PC-9 (cell line): Measurements from ENCODE around the gene KIR2DL4. TPM values are rescaled to one million over a fixed set of nuclear protein-coding genes. Genes with fewer than 3 reads are reported as not detected.
"Not testable (repeated sequence)": the region's sequence is repeated elsewhere in the genome, so short reads cannot be mapped to it uniquely, and the experiment has no call there.

Experiments
- BruUV-seq: library from RNA; stranded (reverse); fragments of 400-500 nt; replicated peaks from 2 replicates; lab custom pipeline; 2021; lab: Mats Ljungman, UMichigan
- CTCF ChIA-PET: fragments of 300-600 bp; sonication (Branson Sonifier 250); formaldehyde crosslinking; loops from one replicate; lab custom pipeline; 2022; ENCODE audit warnings: antibody characterized with exemption; lab: Charles Lee
- POLR2A ChIA-PET: fragments of 300-600 bp; sonication (Branson Sonifier 250); formaldehyde crosslinking; loops from one replicate; lab custom pipeline; 2022; ENCODE audit warnings: antibody characterized with exemption; ENCODE audit not compliant: unreplicated experiment; lab: Charles Lee
- DNase-seq, 2 experiments: peaks; one replicate each; pipeline versions ENCODE4 v3.0.0 to v3.0.0-alpha.2; 2015 to 2022; ENCODE audit warnings: mixed read lengths in 1 of 2
- H2AFZ ChIP-seq: fragments of 200-600 bp; sonication (generic); 2 replicates; pipeline ENCODE4 v1.8.1; 2017; ENCODE audit warnings: antibody characterized with exemption
- H3F3A ChIP-seq: fragments of 200-600 bp; sonication (generic); 2 replicates; pipeline ENCODE4 v1.8.1; 2017; ENCODE audit warnings: antibody characterized with exemption, mild to moderate bottlenecking, low read depth; ENCODE audit not compliant: insufficient read depth
- H3K27ac ChIP-seq: fragments of 200-600 bp; sonication (generic); 2 replicates; pipeline ENCODE4 v1.6.1; 2016; ENCODE audit warnings: mixed run types
- H3K27me3 ChIP-seq: fragments of 200-600 bp; sonication (generic); 2 replicates; pipeline ENCODE4 v1.6.1; 2016; ENCODE audit warnings: low read depth, mixed run types; ENCODE audit not compliant: insufficient read depth
- H3K36me3 ChIP-seq: fragments of 200-600 bp; sonication (generic); 2 replicates; pipeline ENCODE4 v1.6.1; 2016; ENCODE audit warnings: low read depth, mixed run types
- H3K4me1 ChIP-seq: fragments of 200-600 bp; sonication (generic); replicated peaks from 2 replicates; pipeline ENCODE4 v1.6.1; 2016; ENCODE audit warnings: mixed run types; ENCODE audit not compliant: insufficient read depth
- H3K4me2 ChIP-seq: fragments of 200-600 bp; sonication (generic); 2 replicates; pipeline ENCODE4 v1.6.1; 2017; ENCODE audit warnings: mixed run types
- H3K4me3 ChIP-seq: fragments of 200-600 bp; sonication (generic); 2 replicates; pipeline ENCODE4 v1.6.1; 2016; ENCODE audit warnings: mixed run types
- H3K79me2 ChIP-seq: fragments of 200-600 bp; sonication (generic); 2 replicates; pipeline ENCODE4 v1.6.1; 2017; ENCODE audit warnings: low read depth, mixed run types
- H3K9me2 ChIP-seq: fragments of 200-600 bp; sonication (generic); 2 replicates; pipeline ENCODE4 v1.8.1; 2017; ENCODE audit warnings: mild to moderate bottlenecking; ENCODE audit not compliant: insufficient read depth
- H3K9me3 ChIP-seq: fragments of 200-600 bp; sonication (generic); 2 replicates; pipeline ENCODE4 v1.8.1; 2016; ENCODE audit warnings: low read depth; ENCODE audit not compliant: insufficient read depth
- H4K20me1 ChIP-seq: fragments of 200-600 bp; sonication (generic); 2 replicates; pipeline ENCODE4 v1.8.1; 2017; ENCODE audit not compliant: insufficient read depth
- EZH2 ChIP-seq: fragments of 200-600 bp; sonication (generic); IDR thresholded peaks from 2 replicates; pipeline ENCODE4 v1.8.0; 2017; ENCODE audit warnings: antibody characterized with exemption, low read depth
- intact Hi-C: fragments of 100-400 bp; cut with micrococcal nuclease; formaldehyde crosslinking; loops from one replicate; pipeline ENCODE4 v1.10.0; 2022; ENCODE audit not compliant: unreplicated experiment
- total RNA-seq: library from RNA; stranded (reverse); gene quantifications from 2 replicates; pipeline ENCODE4 v1.2.3, GENCODE V29; 2021
- TF ChIP-seq, protein P1 (sequence below): fragments of 200-600 bp; sonication (generic); conservative IDR thresholded peaks from 2 replicates; pipeline ENCODE4 v1.6.1; 2017; ENCODE audit warnings: mixed run types, antibody characterized with exemption, mild to moderate bottlenecking, moderate library complexity

Gene KIR2DL4
- total RNA-seq, 1 experiment from 2014 or later = not detected

DNA sequence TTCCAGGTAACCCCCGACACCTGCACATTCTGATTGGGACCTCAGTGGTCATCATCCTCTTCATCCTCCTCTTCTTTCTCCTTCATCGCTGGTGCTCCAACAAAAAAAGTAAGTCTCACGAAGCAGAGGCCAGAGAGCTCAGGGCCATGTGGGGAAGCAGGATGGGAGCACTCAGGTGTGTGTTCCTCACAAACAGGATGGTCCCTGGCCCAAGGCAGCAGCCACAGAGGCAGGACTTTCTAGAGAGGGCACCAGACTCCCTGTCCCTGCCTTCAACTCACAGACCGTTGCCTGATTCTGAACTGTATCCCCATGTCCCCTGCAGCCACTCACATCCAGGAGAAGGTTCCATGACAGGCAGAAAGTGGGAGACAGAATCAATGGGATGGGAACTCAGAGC lies 20.5 kb upstream of the KIR2DL4 start:
- H3K4me3 ChIP-seq, DNase-seq, POLR2A ChIA-PET, H3K36me3 ChIP-seq, H3K79me2 ChIP-seq, H3F3A ChIP-seq, CTCF ChIA-PET, H3K9me3 ChIP-seq, intact Hi-C loops, H3K9me2 ChIP-seq, H3K27ac ChIP-seq, H3K4me1 ChIP-seq, H4K20me1 ChIP-seq, BruUV-seq, H2AFZ ChIP-seq, H3K4me2 ChIP-seq: not testable (repeated sequence)
- H3K27me3 ChIP-seq = peaks cover 64% of the 10 kb centered on the region

DNA sequence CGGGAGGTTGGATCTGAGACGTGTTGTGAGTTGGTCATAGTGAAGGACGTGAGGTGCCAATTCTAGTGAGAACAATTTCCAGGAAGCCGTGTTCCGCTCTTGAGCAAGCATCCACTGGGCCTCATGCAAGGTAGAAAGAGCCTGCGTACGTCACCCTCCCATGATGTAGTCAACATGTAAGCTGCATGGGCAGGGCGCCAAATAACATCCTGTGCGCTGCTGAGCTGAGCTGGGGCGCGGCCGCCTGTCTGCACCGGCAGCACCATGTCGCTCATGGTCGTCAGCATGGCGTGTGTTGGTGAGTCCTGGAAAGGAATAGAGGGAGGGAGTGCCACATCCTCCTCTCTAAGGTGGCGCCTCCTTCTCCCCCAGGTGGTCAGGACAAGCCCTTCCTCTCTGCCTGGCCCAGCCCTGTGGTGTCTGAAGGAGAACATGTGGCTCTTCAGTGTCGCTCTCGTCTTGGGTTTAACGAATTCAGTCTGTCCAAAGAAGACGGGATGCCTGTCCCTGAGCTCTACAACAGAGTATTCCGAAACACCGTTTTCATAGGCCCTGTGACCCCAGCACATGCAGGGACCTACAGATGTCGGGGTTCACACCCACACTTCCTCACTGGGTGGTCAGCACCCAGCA lies 17.2 kb upstream of the KIR2DL4 start:
- H3K36me3 ChIP-seq, intact Hi-C loops: not testable (repeated sequence)

DNA sequence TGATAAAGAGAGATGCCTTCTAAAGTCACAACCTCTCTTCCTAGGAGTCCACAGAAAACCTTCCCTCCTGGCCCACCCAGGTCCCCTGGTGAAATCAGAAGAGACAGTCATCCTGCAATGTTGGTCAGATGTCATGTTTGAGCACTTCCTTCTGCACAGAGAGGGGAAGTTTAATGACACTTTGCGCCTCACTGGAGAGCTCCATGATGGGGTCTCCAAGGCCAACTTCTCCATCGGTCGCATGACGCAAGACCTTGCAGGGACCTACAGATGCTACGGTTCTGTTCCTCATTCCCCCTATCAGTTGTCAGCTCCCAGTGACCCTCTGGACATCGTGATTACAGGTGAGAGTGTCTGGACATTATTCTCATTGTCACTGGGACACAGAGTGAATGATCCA lies 15.3 kb upstream of the KIR2DL4 start:
- intact Hi-C loops, H3K9me2 ChIP-seq, H3K9me3 ChIP-seq, H3K4me2 ChIP-seq, DNase-seq, H3K4me3 ChIP-seq, H3K36me3 ChIP-seq, H3K4me1 ChIP-seq, H3K27ac ChIP-seq, POLR2A ChIA-PET, BruUV-seq, H2AFZ ChIP-seq, H3K79me2 ChIP-seq, CTCF ChIA-PET, H3F3A ChIP-seq, H4K20me1 ChIP-seq: not testable (repeated sequence)
- peaks cover 43% of the 10 kb centered on the region for H3K27me3 ChIP-seq

More for the DNA sequence above, 17.2 kb upstream of the KIR2DL4 start:
- H4K20me1 ChIP-seq, CTCF ChIA-PET, H3K4me2 ChIP-seq, DNase-seq, H3F3A ChIP-seq, H3K27ac ChIP-seq, H3K79me2 ChIP-seq, H2AFZ ChIP-seq, BruUV-seq, H3K4me3 ChIP-seq, POLR2A ChIA-PET, H3K9me3 ChIP-seq, H3K4me1 ChIP-seq, H3K9me2 ChIP-seq: not testable (repeated sequence)
- H3K27me3 ChIP-seq = peaks cover 60% of the 10 kb centered on the region

DNA sequence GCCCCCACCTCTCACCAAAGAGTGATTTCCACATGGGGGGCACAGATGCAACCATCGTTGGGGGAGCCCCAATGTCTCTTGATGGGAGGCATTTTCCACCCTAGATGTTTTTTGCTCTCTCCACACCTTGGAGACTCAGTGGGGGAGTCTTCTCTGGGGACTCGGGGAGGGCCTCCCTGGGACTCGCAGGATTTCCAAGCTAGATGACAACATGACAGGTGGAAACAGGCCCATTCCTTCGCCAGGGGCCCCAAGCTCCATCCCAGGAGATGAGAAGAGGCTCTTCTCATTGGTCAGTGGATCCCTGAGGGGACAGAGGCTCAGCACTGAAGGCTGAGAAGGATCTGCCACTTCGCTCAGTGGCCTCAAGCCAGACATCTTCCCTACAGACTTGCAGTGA lies 12.7 kb upstream of the KIR2DL4 start:
- Histone ChIP-seq H3K4me3 (no peak overlapping the region), H3K4me1 (no peaks in the 10 kb centered on the region), H3K4me2 (no peak overlapping the region), H2AFZ (no peak overlapping the region), H3F3A (no peaks in the 10 kb centered on the region; the same call in 1 of the 2 replicates), H3K9me2 (no peaks in the 10 kb centered on the region), H3K36me3 (no peaks in the 10 kb centered on the region), H4K20me1 (no peaks in the 10 kb centered on the region), H3K27me3 (peaks cover 25% of the 10 kb centered on the region), H3K9me3 (no peaks in the 10 kb centered on the region), H3K79me2 (no peaks in the 10 kb centered on the region), H3K27ac (no peak overlapping the region)
- POLR2A ChIA-PET = no interaction called here
- no peak for DNase-seq
- intact Hi-C loops = no loop called here
- TF ChIP-seq EZH2 = no peak
- TF ChIP-seq, protein P1, sequence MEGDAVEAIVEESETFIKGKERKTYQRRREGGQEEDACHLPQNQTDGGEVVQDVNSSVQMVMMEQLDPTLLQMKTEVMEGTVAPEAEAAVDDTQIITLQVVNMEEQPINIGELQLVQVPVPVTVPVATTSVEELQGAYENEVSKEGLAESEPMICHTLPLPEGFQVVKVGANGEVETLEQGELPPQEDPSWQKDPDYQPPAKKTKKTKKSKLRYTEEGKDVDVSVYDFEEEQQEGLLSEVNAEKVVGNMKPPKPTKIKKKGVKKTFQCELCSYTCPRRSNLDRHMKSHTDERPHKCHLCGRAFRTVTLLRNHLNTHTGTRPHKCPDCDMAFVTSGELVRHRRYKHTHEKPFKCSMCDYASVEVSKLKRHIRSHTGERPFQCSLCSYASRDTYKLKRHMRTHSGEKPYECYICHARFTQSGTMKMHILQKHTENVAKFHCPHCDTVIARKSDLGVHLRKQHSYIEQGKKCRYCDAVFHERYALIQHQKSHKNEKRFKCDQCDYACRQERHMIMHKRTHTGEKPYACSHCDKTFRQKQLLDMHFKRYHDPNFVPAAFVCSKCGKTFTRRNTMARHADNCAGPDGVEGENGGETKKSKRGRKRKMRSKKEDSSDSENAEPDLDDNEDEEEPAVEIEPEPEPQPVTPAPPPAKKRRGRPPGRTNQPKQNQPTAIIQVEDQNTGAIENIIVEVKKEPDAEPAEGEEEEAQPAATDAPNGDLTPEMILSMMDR = no peak
- BruUV-seq = no TSS peak
- CTCF ChIA-PET = no interaction called here
